GM23248 (cell line): ENCODE data around the gene C1QTNF9.

ENCODE experiments used
- EZH2 ChIP-seq: fragments of 200-600 bp; sonication (generic); IDR thresholded peaks from 2 replicates; pipeline ENCODE4 v1.6.1; 2018; ENCODE audit warnings: antibody characterized with exemption, mild to moderate bottlenecking; ENCODE audit not compliant: insufficient read depth, poor library complexity, severe bottlenecking
- EZH2phosphoT487 ChIP-seq: fragments of 200-600 bp; sonication (generic); IDR thresholded peaks from 2 replicates; pipeline ENCODE4 v1.6.1; 2018; ENCODE audit warnings: antibody characterized with exemption, moderate library complexity, mild to moderate bottlenecking, low read depth; ENCODE audit not compliant: insufficient read depth

DNA sequence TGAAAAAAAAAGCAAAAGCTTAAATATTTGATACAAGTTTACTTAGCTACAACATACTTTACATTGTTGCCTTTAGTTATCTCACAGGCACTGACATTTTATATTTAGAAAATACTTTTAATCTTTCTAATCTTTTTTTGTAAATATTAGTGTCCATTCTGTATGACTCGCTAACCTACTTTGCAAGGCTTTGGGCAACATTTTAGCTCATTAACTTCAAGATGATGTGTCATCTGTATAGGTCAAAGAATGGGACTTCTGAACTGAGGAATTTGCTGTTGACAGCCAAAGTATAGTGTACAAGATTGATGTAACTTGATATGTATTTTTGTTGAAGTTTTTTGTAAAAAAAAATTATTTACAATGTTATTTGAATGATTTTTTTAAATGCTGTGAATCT lies 2.7 kb upstream of the C1QTNF9 start:
- TF ChIP-seq EZH2 = no peak
- no peak for TF ChIP-seq EZH2phosphoT487
